ENCODE results near the gene S1PR1.

Gene S1PR1

GRCh38 chr1:101282314-101283038, 45.7 kb downstream of the S1PR1 start:
- DNase-seq = no peak

GRCh38 chr1:101283443-101283842, 46.6 kb downstream of the S1PR1 start:
- DNase-seq = no peak

- DNase-seq = no peak
Measured at GRCh38 chr1:101284021-101284420, 47.2 kb downstream of the S1PR1 start.

GRCh38 chr1:101284622-101285218, 47.9 kb downstream of the S1PR1 start:
- DNase-seq = no peak

GRCh38 chr1:101285922-101286570, 49.2 kb downstream of the S1PR1 start:
- DNase-seq = peak; percentile 11

GRCh38 chr1:101288491-101288944, 51.7 kb downstream of the S1PR1 start:
- peak; percentile 57 for DNase-seq

GRCh38 chr1:101290119-101290921, 53.5 kb downstream of the S1PR1 start:
- no peak for DNase-seq
